GM18951 (cell line): ENCODE measurements around the gene TUBG1.

Experiments
- POLR2A ChIP-seq: IDR thresholded peaks from 4 replicates; pipeline ENCODE4 v1.6.1; 2011; ENCODE audit warnings: mild to moderate bottlenecking; ENCODE audit not compliant: insufficient read length, insufficient read depth; ENCODE audit errors: extremely low read depth
- in situ Hi-C: fragments of 300-500 bp; cut with MboI; formaldehyde crosslinking; loops from one replicate; pipeline ENCODE4 v1.12.0; 2022; ENCODE audit warnings: low sequenced_read_pairs, mixed read lengths, inconsistent platforms; ENCODE audit not compliant: unreplicated experiment

The TUBG1 gene

GRCh38 chr17:42609182-42609813 lies at the start of gene TUBG1, which contains the start of gene RETREG3:
TUBG1 (plus strand) TSS chr17:42609683; CDS start chr17:42609738, 55 bp downstream.
RETREG3 (minus strand) TSS chr17:42609374; CDS start chr17:42609324, 50 bp downstream.
- TF ChIP-seq POLR2A, result peak; percentile 91
- in situ Hi-C loops, result no loop called here

DNA sequence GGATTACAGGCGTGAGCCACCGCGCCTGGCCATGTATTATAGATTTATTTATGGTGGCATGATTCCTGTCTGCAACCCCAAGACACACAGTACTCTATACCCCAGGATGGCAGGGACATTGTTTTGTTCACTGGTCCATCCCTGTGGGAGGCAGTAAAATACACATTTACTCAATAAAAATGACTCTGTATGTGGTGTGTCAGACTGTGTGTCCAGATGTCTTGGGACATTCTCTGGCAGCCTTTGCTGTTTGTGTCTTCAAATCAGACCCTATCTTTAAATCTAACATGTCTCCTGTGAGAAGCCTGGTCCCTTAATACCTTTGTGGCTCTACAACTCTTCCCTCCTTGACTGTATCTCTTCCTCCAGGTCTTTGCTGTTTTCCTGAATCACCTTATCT lies 49.2 kb upstream of the TUBG1 start:
- TF ChIP-seq POLR2A, result no peak
- in situ Hi-C loops, result no loop called here

DNA sequence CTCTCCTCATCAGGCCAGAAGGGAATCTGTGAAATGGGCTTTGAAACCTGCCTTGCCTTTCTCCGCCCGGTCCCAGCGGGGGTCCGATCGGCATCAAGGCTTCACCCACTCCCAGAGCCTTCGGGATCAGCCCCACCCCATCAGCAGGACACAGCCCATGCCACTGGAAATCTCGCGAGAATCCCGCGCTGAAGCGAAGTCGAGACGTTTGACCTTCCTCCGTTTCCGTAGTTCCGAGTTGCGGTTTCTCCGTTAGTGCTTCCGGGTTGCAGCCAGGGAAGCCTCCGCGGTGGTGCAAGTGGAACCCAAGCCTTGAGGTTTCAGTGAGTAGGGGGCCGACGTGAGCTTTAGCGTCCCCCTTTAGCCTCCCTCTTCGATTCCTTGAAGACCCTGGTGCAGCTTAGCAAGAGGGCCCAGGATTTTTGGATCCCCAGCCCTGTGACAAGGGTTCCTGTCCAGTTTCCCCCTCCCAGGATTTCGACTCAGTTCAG lies 47.5 kb upstream of the TUBG1 start, which contains the start of gene COASY:
Gene COASY (plus strand): TSS at position 252 of the 491 bp plus-strand sequence. CDS start 475 bp downstream, outside the sequence.
- in situ Hi-C loops, result no loop called here
- TF ChIP-seq POLR2A, result peak; percentile 79

GRCh38 chr17:42562388-42563142 lies 46.9 kb upstream of the TUBG1 start:
- no peak for TF ChIP-seq POLR2A
- in situ Hi-C loops, result no loop called here

DNA sequence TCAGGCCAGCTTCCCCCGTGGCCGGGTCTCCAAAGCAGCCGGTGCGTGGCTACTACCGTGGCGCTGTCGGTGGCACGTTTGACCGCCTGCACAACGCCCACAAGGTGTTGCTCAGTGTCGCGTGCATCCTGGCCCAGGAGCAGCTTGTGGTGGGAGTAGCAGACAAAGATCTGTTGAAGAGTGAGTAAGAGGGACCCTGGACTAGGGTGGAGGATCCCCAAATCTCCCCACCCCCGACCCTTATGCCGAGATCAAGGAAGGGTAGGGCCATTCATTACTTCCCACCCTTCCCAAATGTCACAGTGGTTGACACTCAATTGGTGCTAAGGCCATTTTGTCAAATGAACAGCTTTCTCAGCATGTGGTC lies 46.4 kb upstream of the TUBG1 start:
- no peak for TF ChIP-seq POLR2A
- in situ Hi-C loops, result no loop called here

- in situ Hi-C loops, result no loop called here
- no peak for TF ChIP-seq POLR2A
Observed at GRCh38 chr17:42563543-42563942, 45.9 kb upstream of the TUBG1 start.

- TF ChIP-seq POLR2A, result no peak
- in situ Hi-C loops, result no loop called here
Observed at GRCh38 chr17:42563950-42564349, 45.5 kb upstream of the TUBG1 start.

DNA sequence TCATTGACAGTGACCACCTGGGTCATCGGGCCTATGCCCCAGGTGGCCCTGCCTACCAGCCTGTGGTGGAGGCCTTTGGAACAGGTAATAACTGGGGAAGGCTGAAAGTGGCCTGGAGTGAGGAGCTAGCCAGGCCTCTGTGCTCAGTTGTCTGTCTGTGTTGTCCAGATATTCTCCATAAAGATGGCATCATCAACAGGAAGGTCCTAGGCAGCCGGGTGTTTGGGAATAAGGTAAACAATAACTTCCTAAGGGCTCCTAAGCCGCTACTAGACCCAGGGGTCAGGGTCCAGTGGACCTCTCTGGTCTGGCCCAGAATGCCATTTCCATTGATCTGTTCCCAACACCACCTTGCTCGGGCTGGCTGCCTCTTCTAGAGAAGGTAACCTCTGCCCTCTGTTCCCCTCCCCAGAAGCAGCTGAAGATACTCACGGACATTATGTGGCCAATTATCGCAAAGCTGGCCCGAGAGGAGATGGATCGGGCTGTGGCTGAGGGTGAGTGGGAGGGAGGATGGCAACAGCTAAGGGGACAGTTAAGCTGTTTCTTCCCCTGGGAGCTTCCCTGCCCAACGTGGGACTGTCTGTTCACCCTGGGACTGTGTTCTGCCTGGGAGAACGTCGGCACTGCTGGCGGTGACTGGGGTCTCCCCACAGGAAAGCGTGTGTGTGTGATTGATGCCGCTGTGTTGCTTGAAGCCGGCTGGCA lies 44.5 kb upstream of the TUBG1 start:
- in situ Hi-C loops, result no loop called here
- no peak for TF ChIP-seq POLR2A

- in situ Hi-C loops, result no loop called here
- no peak for TF ChIP-seq POLR2A
Observed at GRCh38 chr17:42565523-42566214, 43.8 kb upstream of the TUBG1 start.

GRCh38 chr17:42566215-42566882 lies 43.1 kb upstream of the TUBG1 start:
- no peak for TF ChIP-seq POLR2A
- in situ Hi-C loops, result no loop called here

DNA sequence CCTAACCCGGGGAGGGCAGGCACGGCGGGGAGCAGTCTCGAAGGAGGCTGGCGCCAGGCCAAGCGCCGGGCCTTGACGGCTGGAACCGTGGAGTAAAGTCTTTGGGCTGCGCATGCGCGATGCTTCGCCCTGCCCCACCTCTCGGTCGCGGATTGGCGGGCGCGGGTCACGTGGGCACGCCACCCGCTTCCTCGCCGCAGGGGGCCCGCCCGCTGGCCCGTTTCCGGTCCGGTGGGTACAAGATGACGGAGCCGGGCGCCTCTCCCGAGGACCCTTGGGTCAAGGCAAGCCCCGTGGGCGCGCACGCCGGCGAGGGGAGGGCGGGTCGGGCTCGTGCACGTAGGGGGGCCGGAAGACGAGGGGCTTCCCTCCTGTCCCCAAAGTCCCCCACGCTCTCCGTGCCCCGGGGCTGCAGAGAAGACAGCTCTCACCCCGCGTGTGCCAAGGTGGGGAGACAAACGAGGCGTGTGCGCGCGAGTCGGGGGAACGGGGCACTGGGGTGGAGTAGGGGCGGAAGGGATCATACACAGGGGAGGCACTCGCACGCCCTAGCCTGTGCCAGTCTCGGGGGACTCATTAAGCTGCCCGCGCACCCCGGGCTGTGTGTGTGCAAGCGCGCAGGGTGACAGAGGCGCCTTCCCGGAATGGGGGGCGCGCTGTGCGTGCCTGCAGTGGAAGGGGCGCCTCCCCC lies 42.5 kb upstream of the TUBG1 start, which contains the start of gene MLX:
Gene MLX (plus strand): TSS at position 218 of the 691 bp plus-strand sequence. CDS start 25 bp downstream, at position 243.
- in situ Hi-C loops, result no loop called here
- TF ChIP-seq POLR2A, result peak; percentile 81
